ENCODE data around the gene STT3B.

Gene STT3B

GRCh38 chr3:31668242-31668641, 135.5 kb downstream of the STT3B start:
- no peaks in the 10 kb centered on the region for H3K9me3 ChIP-seq (ENCODE audit: control insufficient read depth, low read length)
- H3K4me1 ChIP-seq (ENCODE audit: control insufficient read depth, insufficient read depth, low read length) = peaks cover 4% of the 10 kb centered on the region

GRCh38 chr3:31670136-31670535, 137.4 kb downstream of the STT3B start:
- Histone ChIP-seq H3K9me3 (ENCODE audit: control insufficient read depth, low read length) (no peaks in the 10 kb centered on the region), H3K36me3 (ENCODE audit: control insufficient read depth, insufficient read depth, low read length) (no peaks in the 10 kb centered on the region), H3K4me1 (ENCODE audit: control insufficient read depth, insufficient read depth, low read length) (peaks cover 4% of the 10 kb centered on the region)

More at GRCh38 chr3:31668242-31668641, 135.5 kb downstream of the STT3B start:
- H3K9ac ChIP-seq (ENCODE audit: low read length) = no peak overlapping the region
- no peaks in the 10 kb centered on the region for H3K27me3 ChIP-seq (ENCODE audit: control insufficient read depth, insufficient read depth, low read length)
- H3K4me3 ChIP-seq (ENCODE audit: low read length) = no peak overlapping the region
- no peaks in the 10 kb centered on the region for H3K36me3 ChIP-seq (ENCODE audit: control insufficient read depth, insufficient read depth, low read length)

GRCh38 chr3:31670722-31671121, 138.0 kb downstream of the STT3B start:
- peaks cover 4% of the 10 kb centered on the region for H3K4me1 ChIP-seq (ENCODE audit: control insufficient read depth, insufficient read depth, low read length)
- no peaks in the 10 kb centered on the region for H3K27me3 ChIP-seq (ENCODE audit: control insufficient read depth, insufficient read depth, low read length)
- H3K9me3 ChIP-seq (ENCODE audit: control insufficient read depth, low read length) = no peaks in the 10 kb centered on the region
- no peak overlapping the region for H3K4me3 ChIP-seq (ENCODE audit: low read length)
- H3K36me3 ChIP-seq (ENCODE audit: control insufficient read depth, insufficient read depth, low read length) = no peaks in the 10 kb centered on the region
- H3K9ac ChIP-seq (ENCODE audit: low read length) = no peak overlapping the region

More at GRCh38 chr3:31670136-31670535, 137.4 kb downstream of the STT3B start:
- Histone ChIP-seq H3K27me3 (ENCODE audit: control insufficient read depth, insufficient read depth, low read length) (no peaks in the 10 kb centered on the region), H3K9ac (ENCODE audit: low read length) (no peak overlapping the region), H3K4me3 (ENCODE audit: low read length) (no peak overlapping the region)

- Histone ChIP-seq H3K9ac (ENCODE audit: low read length) (no peak overlapping the region), H3K27me3 (ENCODE audit: control insufficient read depth, insufficient read depth, low read length) (no peaks in the 10 kb centered on the region), H3K4me1 (ENCODE audit: control insufficient read depth, insufficient read depth, low read length) (peaks cover 4% of the 10 kb centered on the region), H3K9me3 (ENCODE audit: control insufficient read depth, low read length) (no peaks in the 10 kb centered on the region), H3K4me3 (ENCODE audit: low read length) (no peak overlapping the region), H3K36me3 (ENCODE audit: control insufficient read depth, insufficient read depth, low read length) (no peaks in the 10 kb centered on the region)
These were observed 138.7 kb downstream of the STT3B start for GRCh38 chr3:31671451-31671850.

GRCh38 chr3:31671976-31672375, 139.3 kb downstream of the STT3B start:
- no peak overlapping the region for H3K4me3 ChIP-seq (ENCODE audit: low read length)
- H3K4me1 ChIP-seq (ENCODE audit: control insufficient read depth, insufficient read depth, low read length) = peaks cover 4% of the 10 kb centered on the region
- no peaks in the 10 kb centered on the region for H3K9me3 ChIP-seq (ENCODE audit: control insufficient read depth, low read length)
- no peak overlapping the region for H3K9ac ChIP-seq (ENCODE audit: low read length)
- H3K36me3 ChIP-seq (ENCODE audit: control insufficient read depth, insufficient read depth, low read length) = no peaks in the 10 kb centered on the region
- no peaks in the 10 kb centered on the region for H3K27me3 ChIP-seq (ENCODE audit: control insufficient read depth, insufficient read depth, low read length)

GRCh38 chr3:31673950-31674349, 141.2 kb downstream of the STT3B start:
- Histone ChIP-seq H3K4me1 (ENCODE audit: control insufficient read depth, insufficient read depth, low read length) (peaks cover 4% of the 10 kb centered on the region), H3K36me3 (ENCODE audit: control insufficient read depth, insufficient read depth, low read length) (no peaks in the 10 kb centered on the region), H3K4me3 (ENCODE audit: low read length) (no peak overlapping the region), H3K27me3 (ENCODE audit: control insufficient read depth, insufficient read depth, low read length) (no peaks in the 10 kb centered on the region), H3K9me3 (ENCODE audit: control insufficient read depth, low read length) (no peaks in the 10 kb centered on the region), H3K9ac (ENCODE audit: low read length) (no peak overlapping the region)

GRCh38 chr3:31676556-31676955, 143.8 kb downstream of the STT3B start:
- Histone ChIP-seq H3K9ac (ENCODE audit: low read length) (no peak overlapping the region), H3K4me3 (ENCODE audit: low read length) (no peak overlapping the region), H3K36me3 (ENCODE audit: control insufficient read depth, insufficient read depth, low read length) (no peaks in the 10 kb centered on the region), H3K27me3 (ENCODE audit: control insufficient read depth, insufficient read depth, low read length) (no peaks in the 10 kb centered on the region), H3K9me3 (ENCODE audit: control insufficient read depth, low read length) (no peaks in the 10 kb centered on the region), H3K4me1 (ENCODE audit: control insufficient read depth, insufficient read depth, low read length) (peaks cover 4% of the 10 kb centered on the region)

GRCh38 chr3:31680072-31680870, 147.5 kb downstream of the STT3B start:
- Histone ChIP-seq H3K4me3 (ENCODE audit: low read length) (no peak overlapping the region), H3K9ac (ENCODE audit: low read length) (no peak overlapping the region), H3K27me3 (ENCODE audit: control insufficient read depth, insufficient read depth, low read length) (no peaks in the 10 kb centered on the region), H3K9me3 (ENCODE audit: control insufficient read depth, low read length) (no peaks in the 10 kb centered on the region), H3K4me1 (ENCODE audit: control insufficient read depth, insufficient read depth, low read length) (no peaks in the 10 kb centered on the region), H3K36me3 (ENCODE audit: control insufficient read depth, insufficient read depth, low read length) (no peaks in the 10 kb centered on the region)

Measured in mucosa of stomach (tissue), 1 donor.